CD4-positive, alpha-beta T cell treated with Interleukin-2 at 100 ng/mL for 4 hours (primary cell): ENCODE data around the gene ITPRIP.
A peak's percentile ranks its signal among the peaks of the same experiment; 100 is the strongest.

Experiments used
- DNase-seq: peaks from one replicate; pipeline ENCODE4 v3.0.0-alpha.2; 2020; ENCODE audit warnings: low spot score

Gene ITPRIP

GRCh38 chr10:104307576-104308438 lies 30.5 kb downstream of the ITPRIP start:
- no peak for DNase-seq

- DNase-seq: no peak
These were observed 31.4 kb downstream of the ITPRIP start for GRCh38 chr10:104306897-104307296.

- DNase-seq: no peak
These were observed 33.3 kb downstream of the ITPRIP start for GRCh38 chr10:104304927-104305326.

GRCh38 chr10:104304356-104304745 lies 33.9 kb downstream of the ITPRIP start:
- DNase-seq: no peak

- peak; percentile 35 for DNase-seq
These were observed 34.5 kb downstream of the ITPRIP start for GRCh38 chr10:104303594-104304355.

GRCh38 chr10:104301907-104302690 lies 36.2 kb downstream of the ITPRIP start:
- DNase-seq: no peak

GRCh38 chr10:104300736-104301292 lies 37.5 kb downstream of the ITPRIP start:
- peak; percentile 30 for DNase-seq

GRCh38 chr10:104300002-104300735 lies 38.1 kb downstream of the ITPRIP start:
- DNase-seq: no peak

DNA sequence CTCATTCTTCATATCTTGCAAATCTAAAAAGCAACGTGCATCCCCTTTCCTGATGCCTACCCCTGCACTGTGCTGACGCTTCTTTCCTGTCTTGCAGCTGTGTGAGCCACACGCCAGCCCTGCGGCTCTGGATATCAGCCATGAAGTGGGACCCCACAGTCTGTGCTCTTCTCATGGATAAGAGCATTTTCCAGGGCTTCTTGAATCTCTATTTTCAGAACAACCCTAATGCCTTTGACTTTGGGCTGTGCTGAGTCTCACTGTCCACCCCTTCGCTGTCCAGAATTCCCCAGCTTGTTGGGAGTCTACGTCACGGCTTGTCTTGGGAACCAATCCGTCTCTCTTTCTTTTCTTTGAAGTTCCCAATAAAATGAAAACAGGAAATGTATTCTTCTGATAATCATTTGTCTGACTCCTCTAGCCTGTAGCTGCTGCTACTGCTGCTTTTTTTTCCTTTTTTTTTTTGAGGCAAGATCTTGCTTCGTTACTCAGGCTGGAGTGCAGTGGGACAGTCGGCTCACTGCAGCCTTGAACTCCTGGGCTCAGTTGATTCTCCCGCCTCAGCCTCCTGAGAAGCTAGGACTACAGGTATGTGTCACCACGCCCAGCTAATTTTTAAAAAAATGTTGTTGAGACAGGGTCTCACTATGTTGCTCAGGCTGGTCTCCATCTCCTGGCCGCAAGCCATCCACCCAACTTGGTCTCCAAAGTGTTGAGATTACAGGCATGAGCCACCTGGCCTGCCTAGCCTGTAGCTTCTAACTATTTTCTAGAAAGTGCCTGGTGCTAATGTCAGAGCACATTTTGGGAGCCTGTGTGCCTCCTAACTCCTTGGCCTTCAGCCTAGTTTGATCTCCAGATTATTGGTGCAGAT lies 39.0 kb downstream of the ITPRIP start:
- DNase-seq: no peak

- no peak for DNase-seq
These were observed 40.3 kb downstream of the ITPRIP start for GRCh38 chr10:104297697-104298660.

DNA sequence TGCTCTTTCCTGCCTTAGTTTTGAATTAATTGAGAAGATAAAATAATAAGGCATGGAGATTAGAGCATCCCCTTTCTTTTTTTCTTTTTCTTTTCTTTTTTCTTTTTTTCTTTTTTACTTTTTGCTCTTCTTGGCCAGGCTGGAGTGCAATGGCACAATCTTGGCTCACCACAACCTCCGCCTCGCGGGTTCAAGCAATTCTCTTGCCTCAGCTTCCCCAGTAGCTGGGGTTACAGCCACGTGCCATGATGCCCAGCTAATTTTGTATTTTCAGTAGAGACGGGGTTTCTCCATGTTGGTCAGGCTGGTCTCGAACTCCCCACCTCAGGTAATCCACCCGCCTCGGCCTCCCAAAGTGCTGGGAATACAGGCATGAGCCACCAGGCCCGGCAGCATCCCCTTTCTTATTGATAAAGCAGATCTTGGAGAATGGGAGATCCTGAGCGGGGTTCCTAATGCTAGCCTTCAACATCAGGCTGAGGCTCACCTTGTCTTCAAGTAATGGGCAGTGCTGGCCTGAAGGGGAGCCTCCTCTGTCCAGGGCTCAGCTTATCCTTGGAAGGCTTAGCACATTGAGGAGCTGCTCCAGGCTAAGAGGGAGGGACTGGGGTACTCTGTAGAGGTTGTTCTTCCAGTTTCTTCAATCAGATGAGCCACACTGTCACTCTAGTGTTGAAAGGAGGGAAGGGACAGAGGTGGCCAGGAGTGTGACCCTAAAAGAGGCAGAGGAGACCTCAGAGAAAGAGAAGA lies 41.4 kb downstream of the ITPRIP start:
- no peak for DNase-seq

DNA sequence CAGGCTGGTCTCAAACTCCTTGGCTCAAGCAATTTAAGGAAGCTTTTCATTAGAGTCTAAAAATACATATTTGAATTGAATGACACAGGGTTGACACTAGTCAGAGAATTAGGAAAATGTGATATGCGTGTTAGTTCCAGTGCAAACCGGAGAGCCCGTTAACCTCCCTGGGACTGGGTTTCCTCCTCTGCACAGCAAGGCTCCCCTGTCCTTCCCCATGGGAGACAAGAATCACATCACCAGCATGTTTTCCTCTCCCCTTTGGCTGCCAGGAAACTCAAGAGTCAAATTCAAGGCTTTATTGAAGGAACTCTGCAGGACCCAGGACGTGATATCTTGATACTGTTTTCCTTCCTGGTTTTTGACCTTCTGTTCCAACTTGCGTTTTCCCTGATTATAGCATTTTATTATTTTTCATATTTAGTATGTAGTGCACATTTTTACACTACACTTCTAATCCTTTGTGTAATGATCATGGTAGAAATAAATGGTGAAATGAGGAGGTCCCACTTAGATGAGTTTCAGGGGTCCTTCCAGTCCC lies 44.4 kb downstream of the ITPRIP start:
- DNase-seq: no peak

DNA sequence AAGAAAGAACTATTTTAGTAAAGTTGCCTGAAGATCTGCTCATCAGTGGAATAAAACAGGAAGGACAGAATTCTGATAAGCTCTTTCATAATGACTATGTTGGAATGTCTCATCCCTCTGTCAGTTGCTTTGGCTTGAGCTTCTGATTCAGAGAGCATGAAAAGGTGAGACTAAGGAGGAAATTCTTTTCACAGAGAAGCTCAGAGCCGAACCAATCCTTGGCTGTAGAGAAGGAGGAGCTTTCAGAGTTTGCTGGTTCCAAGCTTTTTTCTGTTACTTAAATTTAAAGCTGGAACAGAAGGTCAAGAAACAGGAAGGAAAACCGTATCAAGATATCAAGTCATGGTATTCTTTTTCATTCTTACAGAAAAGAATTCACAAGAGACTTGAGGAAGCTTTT lies 45.3 kb downstream of the ITPRIP start:
- DNase-seq: no peak

- DNase-seq: peak; percentile 89
These were observed 46.8 kb downstream of the ITPRIP start for GRCh38 chr10:104291439-104291951.

GRCh38 chr10:104288355-104288754 lies 49.9 kb downstream of the ITPRIP start:
- no peak for DNase-seq

DNA sequence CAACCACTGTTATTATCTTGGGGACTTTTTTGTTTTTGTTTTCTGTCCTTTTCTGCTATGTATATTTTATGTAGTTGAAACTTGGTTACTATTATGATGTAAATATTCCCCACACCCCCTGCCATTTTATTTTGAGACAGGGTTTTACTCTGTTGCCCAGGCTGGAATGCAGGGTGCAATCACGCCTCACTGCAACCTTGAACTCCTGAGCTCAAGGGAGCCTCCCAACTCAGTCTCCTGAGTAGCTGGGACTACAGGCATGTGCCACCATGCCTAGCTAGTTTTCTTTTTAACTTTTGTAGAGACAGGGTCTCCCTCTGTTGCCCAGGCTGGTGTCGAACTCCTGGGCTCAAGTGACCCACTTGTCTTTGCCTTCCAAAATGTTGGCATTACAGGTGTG lies 51.3 kb downstream of the ITPRIP start:
- no peak for DNase-seq

GRCh38 chr10:104284846-104285245 lies 53.4 kb downstream of the ITPRIP start:
- DNase-seq: no peak

GRCh38 chr10:104281694-104282093 lies 56.6 kb downstream of the ITPRIP start:
- DNase-seq: no peak
